ENCODE results near the gene ANXA11.
A peak's percentile ranks its signal among the peaks of the same experiment; 100 is the strongest.
"Not testable (repeated sequence)": the region's sequence is repeated elsewhere in the genome, so short reads cannot be mapped to it uniquely, and the experiment has no call there.

Gene ANXA11

DNA sequence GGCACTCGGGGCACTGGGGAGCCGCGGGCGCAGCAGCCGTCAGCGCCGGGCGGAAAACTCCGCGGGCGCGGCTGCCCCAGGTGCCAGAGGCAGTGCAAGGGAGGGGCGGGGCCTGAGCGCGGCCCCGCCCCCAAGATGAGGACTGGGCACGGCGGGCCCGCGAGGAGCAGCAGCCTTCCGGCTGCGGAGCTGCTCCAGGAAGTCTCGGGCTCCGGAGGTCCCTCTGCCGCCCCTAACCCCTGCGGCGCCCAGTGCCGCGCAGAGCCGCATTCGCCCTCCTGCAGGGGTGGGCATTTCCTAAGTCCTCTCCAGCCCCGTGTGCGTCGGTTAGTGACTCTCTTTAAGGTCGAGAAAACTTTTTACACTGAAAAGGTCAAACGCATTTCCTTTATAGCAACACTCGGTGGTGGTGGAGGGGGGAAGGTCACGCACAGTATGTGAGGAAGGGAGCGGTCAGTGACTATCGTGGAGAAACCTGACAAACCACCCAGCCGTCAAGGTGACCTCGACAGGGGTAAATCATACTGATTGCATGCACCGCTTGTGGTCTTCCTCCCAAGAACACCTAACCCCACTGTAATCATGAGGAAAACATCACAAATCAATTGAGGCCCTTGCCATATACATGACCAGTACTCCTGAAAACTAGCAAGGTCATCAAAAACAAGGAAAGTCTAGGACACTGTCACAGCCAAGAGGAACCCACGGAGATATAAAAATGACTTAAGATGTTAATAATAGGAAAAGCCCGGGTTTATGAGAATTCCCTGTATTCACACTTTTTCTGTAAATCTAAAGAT, at the start of gene ANXA11:
TSS of gene ANXA11 (minus strand) at position 61 of the 800 bp plus-strand sequence. CDS start 32,676 bp downstream, outside the sequence.
- DNase-seq, result peak; percentile 81

DNA sequence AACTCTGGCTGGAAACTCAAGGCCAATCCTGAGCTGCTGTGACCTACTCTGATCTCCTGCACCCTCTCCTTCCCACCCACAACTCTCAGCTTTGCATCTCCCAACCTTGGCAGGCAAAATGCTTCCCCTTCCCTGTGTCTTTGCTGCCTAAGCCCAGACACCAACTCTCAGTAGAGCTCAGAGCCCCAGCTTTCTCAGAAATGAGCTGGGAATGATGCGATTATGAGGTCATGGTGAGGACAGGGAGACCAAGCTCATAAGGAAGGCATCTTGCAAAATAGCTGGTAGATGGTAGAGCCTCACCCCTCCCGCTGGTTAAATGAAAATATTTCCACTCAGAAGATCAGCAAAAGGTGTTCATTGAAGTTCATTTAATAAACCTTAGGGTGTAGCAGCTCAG, 49.4 kb upstream of the ANXA11 start:
- not testable (repeated sequence) for DNase-seq

DNA sequence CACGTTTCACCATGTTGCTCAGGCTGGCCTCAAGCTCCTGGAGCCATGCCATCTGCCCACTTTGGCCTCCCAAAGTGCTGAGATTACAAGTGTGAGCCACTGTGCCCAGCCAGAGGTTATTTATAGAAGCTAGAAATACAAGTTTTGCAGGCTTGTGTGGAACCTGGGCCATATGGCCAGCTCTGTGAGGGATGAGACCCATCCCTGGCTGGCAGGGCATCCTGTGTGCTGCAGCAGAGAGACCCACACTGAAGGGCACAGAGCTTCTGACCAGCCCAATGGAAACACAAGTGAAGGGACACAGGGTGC, 48.6 kb upstream of the ANXA11 start:
- not testable (repeated sequence) for DNase-seq

DNA sequence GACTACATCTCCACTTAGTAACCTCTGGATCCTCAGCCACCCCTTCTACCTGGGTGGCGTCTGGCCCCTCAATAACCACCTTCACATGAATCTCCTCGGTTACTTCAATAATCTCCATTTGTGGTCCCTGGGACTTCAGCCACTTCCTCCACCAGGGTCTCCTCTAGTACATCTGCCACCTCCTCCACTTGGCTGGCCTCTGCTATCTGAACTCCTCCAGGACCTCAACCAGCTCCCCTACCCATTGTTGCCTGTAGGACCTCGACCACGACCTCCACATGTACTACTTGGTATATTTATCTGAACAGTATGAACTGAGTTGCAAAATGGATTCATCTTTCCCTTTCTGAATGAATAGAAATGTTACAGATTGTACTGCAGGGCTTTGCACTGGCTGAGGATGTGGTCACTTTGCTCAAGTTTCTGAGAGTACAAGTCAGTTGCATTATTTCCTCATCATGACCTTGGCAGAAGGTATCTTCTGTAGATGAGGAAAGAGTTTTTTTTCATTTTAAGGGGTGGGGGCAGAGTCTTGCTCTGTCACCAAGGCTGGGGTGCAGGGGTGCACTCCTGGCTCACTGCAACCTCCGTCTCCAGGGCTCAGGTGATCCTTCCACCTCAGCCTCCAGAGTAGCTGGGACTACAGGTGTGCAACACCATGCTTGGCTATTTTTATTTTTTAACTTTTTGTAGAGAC, 48.1 kb upstream of the ANXA11 start:
- DNase-seq, result no peak

DNA sequence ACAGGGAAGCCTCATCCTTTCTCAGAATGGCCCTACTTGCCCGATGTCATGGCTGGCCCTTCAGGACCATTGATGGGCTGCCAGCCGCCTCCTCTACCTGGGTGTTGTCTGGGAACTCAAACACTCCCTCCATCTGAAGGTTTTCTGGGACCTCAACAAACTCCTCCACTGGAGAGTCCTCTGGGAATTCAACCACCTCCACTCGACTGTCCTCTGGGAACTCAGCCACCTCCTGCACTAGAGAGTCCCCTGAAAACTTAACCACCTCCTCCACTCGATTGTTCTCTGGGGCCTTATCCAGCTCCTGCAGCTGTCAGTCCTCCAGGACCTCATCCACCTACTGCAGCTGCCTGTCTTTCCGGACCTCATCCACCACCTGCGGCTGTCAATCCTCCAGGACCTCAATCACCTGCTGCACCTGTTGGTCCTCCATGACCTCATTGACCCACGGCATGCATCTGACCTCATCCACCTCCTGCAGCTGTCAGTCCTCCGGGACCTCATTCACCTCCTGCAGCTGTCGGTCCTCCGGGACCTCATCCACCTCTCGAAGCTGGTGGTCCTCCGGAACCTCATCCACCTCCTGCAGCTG, 47.1 kb upstream of the ANXA11 start:
- DNase-seq, result no peak

DNA sequence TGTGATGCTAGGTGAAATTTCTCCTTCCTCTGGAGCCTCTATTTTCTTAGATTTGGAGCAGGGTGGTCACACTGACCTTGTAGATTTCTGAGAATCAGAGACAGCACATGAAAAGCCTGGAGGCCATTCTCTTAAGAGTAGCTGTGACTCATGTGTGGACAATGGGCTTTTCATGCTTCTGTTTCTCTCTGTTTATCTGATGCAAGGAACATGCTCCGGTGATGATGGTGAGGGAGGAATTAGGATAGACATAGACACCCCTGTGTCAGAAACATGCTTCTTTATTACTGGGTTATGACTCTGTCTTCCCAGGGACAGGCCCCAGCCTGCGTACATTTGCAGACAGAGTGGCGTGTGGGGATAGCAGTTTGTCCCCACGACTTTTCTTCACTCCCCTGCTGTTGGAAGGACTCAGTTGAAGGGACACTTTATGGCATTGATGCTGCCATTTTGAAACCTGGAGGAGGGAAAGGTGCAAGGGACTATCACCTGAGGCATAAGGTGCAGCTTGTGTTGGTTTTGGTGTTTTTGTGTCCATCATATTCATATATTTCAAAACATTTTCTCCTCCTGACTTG, 46.5 kb upstream of the ANXA11 start:
- not testable (repeated sequence) for DNase-seq

DNA sequence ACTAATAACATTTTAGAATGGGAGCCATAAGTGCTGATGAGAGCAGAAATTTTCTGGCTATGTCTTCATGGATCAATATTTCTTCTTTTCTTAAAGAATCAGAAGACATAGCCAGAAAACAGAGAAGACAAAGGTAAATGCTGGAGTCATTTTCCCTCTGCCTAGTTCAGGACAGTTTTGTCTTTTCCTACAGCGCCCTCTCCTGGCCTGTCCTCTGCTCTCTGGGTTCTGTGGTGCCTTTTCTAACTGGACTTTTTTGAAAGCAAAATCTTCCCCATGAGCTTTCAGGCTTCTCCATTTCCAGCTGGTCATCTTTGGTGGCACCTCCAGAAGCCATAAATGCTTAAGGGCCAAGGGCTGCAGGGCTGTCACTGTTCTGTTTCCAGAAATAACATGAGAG, 45.1 kb upstream of the ANXA11 start:
- DNase-seq, result not testable (repeated sequence)

DNA sequence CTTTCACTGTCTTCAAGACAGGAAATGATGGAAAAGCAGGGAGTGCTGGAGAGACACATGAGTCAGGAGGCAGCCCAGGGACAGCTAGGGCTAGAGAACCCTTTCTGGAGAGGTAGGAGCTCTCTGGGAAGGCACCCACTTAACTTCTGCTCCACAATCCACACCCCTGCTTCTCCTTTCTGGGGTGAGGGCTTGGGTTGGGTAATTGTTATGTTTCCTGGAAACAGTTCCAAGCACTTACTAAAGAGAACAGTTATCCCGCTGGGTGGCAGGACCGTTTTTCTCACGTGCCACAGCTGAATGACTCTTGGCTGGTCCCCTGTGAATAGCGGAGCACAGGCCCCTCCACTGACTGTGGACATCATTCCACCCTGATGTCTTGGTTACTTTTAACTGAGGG, 44.6 kb upstream of the ANXA11 start:
- DNase-seq, result not testable (repeated sequence)

DNA sequence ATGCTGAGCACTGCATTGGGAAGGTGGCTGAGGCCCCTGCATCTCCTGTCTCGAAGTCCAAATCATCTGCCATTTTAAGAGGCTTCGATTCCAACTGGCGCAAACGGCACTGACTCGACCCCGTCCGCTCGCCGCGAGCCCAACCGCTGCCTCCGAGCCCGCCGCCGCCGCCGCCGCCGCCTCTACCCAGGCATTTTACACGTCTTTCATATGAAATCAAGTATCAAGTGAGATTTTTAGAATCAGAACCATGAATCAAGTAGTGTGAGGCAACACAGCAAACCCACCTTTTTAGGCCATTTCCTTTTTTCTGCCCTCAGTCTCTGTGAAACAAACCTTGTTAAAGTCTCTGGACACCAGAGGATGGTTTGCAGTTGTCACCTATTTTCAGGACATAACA, 42.3 kb upstream of the ANXA11 start:
- DNase-seq, result not testable (repeated sequence)

DNA sequence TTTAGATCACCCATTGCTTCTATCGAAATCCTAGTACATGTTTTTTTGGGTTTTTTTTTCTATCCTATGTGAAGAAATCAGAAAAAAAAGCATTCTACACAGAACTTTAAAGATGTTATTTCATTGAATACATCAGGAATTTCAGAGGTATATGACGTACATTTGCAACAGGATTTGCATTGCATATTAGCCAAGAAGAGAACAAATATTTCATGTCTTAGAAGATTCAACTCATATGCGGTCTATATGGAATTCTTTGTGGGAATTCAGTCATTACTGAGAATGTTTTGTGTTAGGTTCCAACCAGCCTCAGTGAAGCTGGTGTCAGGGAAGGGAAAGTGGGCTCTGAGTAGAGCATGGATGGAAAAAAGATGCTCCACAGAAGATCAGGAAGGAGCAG, 39.0 kb upstream of the ANXA11 start:
- DNase-seq, result not testable (repeated sequence)

DNA sequence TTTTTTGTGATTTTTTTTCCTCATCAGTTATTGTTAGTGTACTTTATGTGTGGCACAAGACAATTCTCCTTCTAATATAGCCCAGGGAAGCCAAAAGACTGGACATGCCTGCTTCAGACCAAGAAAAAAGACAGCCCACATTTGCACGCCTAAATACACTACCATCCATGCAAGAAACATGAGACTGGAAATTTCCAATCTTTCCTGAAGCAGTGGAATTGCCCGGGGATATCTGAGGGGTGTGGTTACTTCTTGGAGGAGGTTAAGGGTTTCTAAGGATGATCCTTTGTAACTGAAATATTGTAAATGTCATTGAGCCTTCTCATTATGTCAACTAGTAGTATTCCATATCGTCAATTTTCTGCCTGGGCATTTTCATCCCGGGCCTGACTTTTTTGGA, 37.0 kb upstream of the ANXA11 start:
- DNase-seq, result not testable (repeated sequence)

DNA sequence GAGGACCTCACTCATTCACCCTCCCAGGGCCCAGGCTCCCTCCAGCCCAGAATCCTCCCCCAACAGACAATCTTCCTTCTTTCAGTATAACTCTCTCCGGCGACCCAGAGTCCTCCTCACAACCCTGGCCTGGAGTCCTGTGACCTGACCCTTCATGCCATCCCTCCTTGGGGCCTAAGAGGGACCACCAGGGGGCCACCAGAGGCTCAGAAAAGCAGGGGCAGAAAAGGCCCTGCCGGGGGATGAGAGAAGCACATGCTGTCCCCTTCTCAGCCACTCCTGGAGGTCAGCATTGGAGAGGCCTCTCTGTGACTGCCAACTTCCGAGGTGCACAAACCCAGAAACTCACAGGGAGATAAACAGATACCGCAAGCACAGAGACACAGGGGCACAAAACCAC, 31.1 kb upstream of the ANXA11 start:
- not testable (repeated sequence) for DNase-seq

DNA sequence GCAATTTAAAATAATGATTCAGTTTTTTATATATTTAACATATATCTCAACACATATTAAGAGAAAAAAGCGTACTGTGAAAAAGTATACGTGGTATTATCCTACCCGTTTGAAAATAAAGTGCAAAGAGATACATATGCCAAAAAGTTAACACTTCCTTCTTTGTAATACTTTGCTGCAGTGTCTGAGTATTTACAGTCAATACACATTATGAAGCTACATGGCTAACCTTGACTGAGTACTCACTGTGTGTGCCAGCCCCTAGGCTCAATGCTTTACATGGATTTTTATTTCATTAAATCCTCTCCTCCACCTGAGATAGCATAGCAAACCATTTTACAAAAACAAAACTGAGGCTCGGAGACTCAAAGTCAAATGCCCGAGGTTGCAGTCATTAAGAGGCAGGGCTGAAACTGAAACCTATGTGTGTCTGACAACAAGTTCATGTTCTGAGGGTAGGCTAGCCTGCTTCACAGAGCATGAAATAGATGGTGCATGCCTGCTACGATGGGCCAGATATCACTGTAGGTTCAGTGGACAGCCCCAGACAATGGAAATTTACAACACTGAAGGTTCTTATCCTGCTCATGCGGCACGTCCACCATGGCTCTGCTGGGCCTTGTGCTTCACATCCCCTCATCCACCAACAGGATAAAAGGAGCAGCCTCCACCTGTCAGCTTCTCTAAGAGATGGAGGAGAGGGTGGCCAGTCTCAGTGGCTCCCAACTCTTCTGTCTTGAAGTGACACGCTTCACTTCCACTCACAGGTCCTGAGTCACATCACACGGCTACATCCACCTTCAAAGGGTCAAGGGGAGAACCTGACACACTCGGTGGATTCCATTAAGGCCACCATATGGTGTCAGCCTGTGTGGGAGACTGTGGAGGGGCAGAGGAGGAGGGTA, 29.2 kb upstream of the ANXA11 start:
- DNase-seq, result not testable (repeated sequence)

DNA sequence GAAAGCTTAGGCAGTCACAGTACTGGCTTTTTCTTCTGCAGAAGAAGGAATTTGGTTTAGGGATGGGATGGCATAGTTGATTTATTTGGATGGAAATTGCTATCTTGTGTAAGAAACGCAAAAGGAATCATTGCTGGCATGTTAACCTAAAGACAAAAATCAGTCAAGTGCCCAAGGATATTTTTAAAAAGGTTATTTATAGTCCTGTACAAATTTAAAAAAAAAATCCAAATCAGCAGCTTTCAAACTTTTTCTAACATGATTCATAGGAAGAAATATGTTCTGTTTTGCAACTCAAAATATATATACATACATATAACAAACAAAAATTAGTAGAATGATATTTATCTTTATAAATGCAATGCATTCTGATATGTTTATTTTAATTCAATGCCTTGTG, 28.5 kb upstream of the ANXA11 start:
- DNase-seq, result not testable (repeated sequence)

DNA sequence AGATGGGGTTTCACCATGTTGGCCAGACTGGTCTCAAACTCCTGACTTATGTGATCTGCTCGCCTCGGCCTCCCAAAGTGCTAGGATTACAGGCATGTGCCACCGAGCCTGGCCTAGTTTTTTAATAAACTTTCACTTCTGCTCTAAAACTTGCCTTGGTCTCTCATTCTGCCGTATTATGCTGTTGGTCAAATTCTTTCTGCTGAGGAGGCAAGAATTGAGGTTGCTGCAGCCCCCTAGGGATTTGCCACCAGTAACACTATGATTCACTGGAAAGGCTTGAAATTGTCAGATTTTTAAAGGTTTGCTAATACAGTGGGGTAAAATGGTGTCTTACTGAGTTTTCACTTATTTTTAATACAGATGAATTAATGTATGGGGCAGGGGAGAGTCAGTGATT, 21.4 kb upstream of the ANXA11 start:
- DNase-seq, result not testable (repeated sequence)

DNA sequence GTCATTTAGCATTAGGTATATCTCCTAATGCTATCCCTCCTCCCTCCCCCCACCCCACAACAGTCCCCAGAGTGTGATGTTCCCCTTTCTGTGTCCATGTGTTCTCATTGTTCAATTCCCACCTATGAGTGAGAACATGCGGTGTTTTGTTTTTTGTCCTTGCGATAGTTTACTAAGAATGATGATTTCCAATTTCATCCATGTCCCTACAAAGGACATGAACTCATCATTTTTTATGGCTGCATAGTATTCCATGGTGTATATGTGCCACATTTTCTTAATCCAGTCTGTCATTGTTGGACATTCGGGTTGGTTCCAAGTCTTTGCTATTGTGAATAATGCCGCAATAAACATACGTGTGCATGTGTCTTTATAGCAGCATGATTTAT, 17.7 kb upstream of the ANXA11 start:
- DNase-seq, result not testable (repeated sequence)

DNA sequence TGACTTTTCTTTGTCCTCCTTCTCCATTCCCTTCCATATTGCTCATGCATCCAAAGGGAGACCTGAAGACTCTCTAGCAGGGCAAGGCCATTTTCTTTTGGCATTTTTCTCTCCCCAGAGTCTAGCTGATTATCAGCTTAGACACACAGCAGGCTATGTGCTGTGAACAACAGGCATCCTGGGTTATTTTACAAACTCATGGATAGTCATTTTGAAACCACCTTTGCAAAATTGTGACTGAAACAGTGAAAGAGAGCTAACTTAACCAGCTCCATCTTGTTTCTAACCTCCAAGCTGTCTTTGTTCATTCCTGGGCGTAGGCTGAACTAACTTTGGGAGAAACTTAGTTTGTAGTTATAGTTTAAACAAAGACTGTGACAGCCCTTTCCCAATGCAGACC, 13.5 kb upstream of the ANXA11 start:
- not testable (repeated sequence) for DNase-seq

DNA sequence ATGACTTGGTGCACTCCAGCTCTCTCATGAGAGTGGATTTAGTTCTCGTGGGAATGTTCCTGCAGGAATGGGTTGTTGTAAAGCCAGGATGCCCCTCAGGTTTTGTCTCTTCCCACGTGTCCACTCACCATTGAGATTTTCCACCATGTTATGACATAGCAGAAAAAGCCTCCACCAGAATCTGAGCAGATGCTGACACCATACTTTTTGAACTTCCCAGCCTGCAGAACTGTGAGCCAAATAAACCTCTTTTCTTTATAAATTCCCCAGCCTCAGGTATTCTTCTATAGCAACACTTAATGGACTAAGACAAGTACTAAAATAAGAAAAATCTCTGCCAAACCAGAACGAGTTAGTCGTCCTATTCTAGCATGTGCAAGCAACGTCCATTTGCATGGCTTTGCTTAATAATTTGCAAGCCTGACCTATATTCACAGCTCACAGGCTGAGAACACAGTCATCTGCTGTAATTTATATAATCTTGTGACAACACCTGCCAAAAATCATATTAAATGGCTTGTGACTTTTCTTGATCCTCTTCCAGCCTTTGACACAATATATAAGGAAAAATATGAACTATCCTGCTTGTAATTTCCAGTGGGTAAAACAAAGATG, 9.1 kb upstream of the ANXA11 start:
- DNase-seq, result not testable (repeated sequence)

DNA sequence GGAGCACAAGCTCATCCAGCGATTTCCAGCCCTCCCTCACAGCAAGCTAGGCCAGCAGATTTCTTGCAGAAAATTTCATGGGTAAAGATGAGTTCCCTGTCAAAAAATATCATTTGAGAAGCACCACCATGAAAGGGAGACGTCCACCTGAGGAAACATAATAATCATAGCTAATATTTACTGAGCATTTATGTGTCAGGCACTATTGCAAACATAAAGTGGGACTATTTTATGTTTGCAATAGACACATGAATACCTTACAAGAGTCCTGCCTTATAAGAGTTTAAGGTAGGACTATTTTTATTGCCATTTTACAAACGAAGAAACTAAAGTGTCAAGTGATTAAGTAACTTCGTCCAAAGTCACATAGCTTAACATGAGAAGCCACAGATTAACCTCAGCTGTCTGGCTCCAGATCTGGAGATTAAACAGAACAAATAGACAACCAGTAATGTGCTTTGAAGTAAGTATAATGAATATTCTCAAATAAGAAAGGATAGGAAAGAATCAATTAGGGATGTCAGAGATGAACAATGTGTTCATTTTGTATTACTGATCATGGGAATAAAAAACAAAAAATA, 7.3 kb upstream of the ANXA11 start:
- not testable (repeated sequence) for DNase-seq

DNA sequence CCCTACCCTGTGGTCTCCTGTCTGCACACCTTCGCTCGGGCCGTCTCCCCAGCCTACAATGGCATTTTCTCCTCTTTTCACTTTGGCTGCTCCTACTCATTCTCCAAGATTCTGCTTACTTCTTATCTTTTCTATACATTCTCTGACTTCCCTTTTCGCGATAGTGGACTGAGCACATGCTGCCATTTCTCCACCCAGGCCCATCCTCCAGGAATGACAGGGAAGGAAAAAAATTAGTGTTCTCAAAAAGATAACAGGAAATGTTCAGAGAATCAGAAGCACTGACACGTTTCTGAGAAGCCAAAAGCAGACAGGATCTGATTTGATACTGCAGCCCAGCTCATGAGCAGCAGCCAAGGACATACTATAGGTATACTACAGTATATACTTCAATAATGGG, 6.4 kb upstream of the ANXA11 start:
- peak; percentile 30 for DNase-seq

DNA sequence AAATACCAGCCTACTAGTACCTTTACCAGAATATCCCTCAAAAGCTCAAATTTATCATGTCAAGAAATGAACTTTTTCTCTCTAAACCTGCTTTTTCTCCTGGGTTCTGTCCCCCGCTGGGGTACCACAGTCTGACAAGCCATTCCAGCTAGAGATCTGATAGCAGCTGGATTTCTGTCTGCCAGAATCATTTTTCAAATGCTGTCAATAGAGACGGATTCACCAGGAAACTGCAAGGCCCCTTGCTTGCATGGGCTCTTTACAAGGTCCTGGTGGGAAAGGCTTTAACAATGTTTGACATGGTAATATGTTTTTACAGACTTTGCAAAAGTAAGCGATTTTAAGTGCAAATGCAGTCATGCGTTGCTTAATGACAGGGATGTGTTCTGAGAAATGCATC, 4.9 kb upstream of the ANXA11 start:
- DNase-seq, result no peak

Data from hematopoietic multipotent progenitor cell treated with erythropoietin and hydrocortisone succinate and interleukin-3 and kit ligand, for 8 days (in vitro differentiated cells).